GM19193 (cell line): ENCODE measurements around the gene MGAT5B.

Experiments used
- POLR2A ChIP-seq: IDR thresholded peaks from 4 replicates; pipeline ENCODE4 v1.6.1; 2011; ENCODE audit not compliant: insufficient read depth, insufficient read length; ENCODE audit errors: extremely low read depth

Gene MGAT5B

DNA sequence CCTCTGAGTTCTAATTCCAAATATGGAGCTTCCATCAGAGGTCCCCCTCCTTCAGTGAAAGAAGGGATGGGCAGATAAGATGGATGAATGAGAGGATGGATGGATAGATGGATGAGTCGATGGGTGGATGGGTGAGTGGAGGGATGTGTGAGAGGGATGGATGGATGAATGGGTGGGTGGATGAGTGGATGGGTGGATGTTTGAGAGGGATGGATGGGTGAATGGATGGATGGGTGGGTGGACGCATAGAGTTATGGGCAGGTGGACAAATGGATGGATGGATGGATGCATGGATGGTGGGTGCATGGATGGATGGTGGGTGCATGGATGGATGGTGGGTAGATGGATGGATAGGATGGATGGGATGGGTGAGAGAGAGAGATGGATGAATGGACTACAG lies 69.0 kb downstream of the MGAT5B start:
- no peak for TF ChIP-seq POLR2A

DNA sequence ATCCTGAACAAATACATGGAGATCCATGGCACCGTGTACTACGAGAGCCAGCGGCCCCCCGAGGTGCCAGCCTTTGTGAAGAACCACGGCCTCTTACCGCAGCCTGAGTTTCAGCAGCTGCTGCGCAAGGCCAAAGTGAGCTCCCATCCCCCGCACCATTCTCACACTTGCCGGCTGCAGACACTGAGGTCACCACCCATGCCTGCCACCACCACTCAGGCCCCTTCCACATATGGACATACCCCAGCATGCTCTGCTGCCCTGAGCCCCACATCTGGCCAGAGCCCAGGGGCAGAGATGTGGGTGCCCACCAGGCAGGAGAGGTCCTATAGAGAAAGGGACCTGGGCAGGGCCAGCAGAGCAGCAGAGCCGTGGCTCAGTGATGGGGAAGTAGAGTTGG lies 69.8 kb downstream of the MGAT5B start:
- no peak for TF ChIP-seq POLR2A

DNA sequence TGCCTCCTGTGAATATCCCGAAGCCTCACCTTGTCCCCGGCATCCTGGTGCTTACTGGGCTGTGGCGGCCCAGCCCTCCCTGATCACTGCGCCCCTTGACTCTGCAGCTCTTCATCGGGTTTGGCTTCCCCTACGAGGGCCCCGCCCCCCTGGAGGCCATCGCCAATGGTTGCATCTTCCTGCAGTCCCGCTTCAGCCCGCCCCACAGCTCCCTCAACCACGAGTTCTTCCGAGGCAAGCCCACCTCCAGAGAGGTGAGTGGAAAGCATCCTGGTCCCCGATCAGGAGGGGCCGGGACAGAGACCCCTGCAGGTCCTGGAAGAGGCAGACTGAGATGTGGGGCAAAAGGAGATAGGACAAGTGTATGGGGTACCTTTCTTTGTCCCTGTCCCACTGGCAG lies 72.1 kb downstream of the MGAT5B start:
- no peak for TF ChIP-seq POLR2A

DNA sequence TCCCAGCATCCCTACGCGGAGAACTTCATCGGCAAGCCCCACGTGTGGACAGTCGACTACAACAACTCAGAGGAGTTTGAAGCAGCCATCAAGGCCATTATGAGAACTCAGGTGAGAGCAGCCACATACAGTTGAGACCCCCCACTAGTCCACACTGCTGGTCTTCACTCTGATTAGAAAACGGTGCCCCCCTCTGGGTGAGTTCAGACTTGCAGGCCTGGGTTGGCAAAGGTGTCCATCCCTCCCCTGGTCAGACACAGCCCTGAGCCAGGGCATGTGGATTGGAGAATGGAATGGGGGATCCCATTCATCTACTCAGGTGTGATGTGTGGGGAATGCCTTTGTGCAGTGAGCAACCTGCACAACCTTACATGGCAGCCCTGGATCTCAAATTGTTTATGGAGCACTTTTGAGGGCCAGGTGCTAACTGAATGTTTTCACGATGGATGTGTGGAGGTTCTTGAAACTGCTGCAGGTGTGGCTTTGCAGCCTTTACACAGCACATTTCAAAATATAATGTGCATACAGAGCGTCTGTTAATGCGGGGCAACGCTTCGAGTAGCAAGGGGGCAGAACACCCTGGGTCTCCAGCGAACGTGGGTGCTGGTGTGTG lies 72.6 kb downstream of the MGAT5B start:
- TF ChIP-seq POLR2A = no peak

DNA sequence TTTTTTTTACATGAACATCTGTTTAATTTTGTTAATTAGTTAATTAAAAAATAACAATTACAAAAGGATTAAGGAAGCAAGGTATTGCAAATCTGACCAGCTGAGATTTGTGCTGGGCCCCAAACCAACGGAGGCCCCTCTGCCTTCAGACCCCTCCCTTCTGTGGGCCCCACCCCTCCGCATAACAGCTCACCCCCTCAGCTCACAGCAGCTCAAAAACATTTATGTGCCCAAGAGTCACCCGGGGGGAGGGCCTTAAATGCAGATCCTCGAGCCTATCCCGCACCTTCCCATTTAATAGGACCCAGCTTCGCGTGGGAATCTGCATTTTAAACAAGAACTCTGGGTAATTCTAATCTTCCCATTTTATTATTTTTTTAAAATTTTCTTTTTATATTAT lies 75.0 kb downstream of the MGAT5B start:
- no peak for TF ChIP-seq POLR2A

DNA sequence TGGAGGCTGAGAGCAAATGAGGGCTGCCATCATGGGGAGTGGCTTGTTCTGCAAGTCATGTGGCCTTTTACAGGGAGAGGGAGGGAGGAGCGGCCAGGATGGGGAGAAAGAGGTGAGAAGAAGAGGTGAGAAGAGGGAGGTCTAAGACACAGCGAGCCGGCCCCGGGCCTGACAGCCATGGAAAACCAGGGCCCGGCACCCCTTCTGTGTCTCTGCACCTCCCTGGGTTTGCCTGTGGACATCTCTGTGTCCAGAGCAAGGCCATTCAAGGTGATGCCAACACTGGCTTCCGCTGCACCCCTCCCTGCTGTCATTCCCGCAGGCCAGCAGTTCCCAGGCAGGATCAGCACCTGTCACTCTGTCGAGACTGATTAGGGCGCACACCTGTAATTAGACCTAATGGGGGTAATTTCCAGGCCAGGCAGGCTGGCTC lies 75.6 kb downstream of the MGAT5B start:
- TF ChIP-seq POLR2A = no peak

DNA sequence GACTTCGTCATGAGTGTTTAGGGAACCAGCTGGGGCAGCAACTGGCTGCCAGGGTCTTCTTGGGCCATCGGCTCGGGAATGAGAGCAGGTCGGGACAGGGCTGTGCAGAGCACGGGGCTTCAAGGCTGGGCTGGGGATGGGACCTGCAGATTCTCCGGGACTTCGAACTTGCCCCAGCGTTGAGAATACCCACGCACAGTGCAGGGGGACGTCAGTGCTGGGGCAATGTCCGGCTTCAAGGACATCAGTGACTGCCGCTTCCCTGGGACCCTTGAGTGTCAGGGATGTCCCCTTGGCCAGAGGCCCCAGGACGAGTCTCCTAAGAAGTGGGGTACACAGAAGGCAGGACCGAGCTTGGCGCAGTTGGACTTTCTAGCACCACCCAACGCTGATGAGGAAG lies 76.3 kb downstream of the MGAT5B start:
- no peak for TF ChIP-seq POLR2A

DNA sequence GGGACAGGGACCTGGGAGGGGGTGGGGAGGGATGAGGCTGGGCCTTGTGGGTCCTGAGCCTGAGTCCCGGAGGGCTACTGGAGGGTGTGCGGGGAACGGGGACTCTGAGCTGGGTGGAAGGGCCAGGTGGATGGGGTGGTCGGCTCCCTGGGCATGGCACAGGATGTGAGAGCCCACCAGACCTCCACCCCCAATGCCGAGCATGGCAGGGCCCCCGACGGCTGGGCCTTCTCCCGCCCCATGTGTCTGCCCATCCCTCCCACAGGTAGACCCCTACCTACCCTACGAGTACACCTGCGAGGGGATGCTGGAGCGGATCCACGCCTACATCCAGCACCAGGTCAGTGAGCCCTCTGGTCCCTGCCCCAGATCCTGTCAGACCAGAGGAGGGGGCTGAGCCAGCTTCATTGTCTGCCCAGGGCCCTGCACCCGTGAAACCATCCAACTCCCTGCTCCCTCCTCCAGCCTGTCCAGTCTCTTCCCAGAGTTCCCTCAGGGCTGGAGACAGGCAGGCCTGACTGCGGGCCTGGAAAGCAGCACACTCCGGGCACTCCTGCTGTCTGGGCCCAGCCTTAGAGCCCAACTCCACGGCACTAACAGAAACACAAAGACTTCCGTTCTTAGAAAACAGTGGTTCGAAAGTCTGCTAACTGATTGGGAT lies 78.0 kb downstream of the MGAT5B start:
- no peak for TF ChIP-seq POLR2A

DNA sequence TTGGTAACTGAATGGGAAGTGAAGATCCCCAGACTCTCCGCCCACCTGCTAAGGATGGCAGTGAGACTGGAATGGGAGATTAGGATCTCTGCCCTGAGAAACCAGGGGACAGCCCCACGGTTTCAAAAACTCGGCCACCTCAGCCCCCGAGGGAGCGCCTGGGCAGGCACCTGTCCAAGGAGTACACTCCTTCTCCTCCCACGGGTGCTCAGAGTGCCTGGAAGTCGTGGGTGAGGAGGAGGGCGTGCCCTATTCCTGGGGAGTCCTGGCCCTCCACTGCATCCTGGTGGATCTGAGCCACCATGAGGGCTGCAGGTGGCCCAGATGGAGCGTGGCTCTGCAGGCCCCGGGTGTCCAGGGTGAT lies 78.5 kb downstream of the MGAT5B start:
- TF ChIP-seq POLR2A = no peak

DNA sequence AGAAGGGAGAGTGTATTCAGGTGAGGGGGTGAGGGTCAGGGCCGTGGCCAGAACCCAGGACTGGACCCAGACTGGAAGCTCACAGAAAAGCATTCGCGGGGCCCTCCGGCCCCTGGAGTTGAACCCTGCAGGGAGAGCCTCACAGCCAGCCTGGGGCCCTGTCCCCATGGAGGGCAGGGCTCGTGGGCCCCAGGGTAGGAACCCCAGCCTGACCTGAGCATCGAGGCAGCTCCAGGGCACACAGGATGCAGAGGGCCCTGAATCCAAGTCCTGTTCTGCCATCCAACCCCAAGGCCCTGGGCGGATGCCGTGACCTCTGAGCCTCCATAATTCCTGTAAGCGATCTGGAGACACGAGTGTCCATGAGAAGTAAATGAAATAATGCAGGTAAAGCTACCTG lies 79.1 kb downstream of the MGAT5B start:
- TF ChIP-seq POLR2A = no peak

DNA sequence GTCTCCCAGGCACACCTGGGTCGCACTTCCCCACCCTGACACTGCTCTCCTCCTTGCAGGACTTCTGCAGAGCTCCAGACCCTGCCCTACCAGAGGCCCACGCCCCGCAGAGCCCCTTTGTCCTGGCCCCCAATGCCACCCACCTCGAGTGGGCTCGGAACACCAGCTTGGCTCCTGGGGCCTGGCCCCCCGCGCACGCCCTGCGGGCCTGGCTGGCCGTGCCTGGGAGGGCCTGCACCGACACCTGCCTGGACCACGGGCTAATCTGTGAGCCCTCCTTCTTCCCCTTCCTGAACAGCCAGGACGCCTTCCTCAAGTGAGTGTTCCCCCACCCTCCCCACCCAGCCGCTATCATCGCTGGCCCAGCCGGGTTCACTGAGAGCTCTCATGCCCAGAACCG lies 79.6 kb downstream of the MGAT5B start:
- no peak for TF ChIP-seq POLR2A

DNA sequence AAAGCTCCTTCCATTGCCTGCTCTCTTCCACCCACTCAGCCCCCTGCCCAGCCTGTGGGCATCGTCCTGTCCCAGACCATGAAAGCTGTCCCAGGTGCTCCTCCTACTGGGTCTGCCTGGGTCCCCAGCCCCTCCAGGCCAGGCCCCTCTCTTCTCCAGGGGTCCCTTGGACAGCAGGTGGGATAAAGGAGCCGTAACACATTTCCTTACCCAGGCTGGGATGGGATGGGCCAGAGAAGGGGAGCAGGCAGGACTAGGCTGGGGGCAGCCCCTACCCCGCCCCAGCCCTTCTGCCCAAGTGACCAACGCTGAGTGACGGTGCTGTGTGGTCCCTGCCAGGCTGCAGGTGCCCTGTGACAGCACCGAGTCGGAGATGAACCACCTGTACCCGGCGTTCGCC lies 80.1 kb downstream of the MGAT5B start:
- no peak for TF ChIP-seq POLR2A

DNA sequence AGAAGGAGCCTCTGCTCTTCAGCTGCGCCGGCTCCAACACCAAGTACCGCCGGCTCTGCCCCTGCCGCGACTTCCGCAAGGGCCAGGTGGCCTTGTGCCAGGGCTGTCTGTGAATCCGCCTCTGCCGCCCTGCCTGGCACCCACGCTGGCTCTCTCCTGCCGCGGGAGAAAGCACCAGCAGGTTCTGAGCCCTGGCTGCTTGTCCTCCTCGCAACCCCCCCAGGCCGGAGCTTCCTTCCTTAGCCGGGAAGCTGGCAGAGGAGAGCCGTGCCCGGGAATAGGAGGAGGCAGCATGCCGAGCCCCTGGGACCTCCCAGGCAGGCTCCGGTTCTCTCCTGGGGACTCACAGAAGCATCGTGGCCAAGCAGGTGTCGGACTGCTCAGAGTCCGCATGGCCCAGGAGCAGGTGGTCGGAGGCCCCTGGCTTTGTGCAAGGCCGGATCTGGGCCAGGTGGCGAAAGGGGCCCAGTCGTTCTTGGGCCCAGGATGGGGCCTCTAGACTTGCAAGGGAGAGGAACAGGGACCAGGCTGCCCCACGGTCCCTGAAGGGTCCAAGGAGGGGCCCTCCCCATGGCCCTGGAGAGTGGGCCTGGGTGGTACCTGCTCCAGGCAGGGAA lies 80.6 kb downstream of the MGAT5B start:
- TF ChIP-seq POLR2A = no peak

DNA sequence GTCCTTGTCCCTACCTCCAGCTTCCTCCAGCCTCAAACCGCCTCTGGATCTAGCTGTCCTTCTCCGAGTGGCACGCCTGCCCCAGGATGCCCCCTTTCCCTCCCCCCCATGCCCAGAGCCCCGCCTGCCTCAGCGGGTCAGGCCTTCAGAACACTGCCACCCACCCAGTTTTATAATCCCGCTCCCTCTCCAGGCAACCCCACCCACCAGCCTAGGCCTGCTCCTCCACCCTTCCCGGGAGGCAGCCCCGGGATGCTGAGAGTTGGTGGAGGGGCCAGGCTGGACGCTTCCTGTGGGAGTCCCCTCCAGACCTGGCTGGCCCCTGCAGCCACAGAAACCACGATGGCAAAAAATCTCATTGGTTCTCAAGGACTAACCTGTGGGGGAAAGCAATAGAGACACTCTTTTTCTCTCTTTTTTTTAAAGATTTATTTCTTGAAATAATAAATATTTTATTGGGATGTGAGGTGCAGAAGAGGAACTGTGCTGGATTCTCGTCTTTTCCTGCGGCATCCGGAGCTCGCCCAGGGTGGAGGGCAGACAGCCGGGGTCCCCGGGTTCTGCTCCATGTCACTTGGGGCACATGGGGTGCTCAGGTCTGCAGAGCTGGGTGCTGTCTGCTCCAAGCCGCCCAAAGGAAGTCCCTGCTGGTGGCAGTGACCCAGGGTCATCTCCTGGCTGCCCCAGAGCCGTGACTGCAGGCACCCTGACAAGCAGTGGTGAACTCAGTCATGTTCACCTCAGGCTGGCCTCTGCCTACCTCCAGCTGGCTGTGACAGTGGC lies 81.9 kb downstream of the MGAT5B start:
- TF ChIP-seq POLR2A = no peak

DNA sequence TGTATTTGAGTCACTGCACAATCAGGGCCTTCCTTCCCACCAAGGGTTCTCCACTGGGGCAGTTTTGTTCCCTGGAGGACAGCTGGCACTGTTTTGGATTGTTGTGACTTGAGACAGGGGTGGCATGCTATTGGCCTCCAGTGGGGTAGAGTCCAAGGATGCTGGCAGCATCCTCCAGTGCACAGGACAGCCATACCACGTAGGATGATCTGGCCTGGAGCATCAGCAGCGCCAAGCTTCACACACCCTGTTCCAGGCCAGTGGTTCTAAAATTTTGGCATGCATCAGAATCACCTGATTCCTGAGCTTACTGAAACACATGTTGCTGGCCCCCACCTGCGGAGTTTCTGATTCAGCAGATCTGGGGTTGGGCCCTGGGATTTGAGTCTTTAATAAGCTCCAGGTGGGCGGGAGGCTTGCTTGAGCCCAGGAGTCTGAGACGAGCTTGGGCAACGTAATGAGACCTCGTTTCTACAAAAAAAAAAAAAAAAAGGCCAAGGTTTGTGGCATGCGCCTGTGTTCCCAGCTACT lies 83.2 kb downstream of the MGAT5B start:
- no peak for TF ChIP-seq POLR2A
